NB4 (cell line): ENCODE results near the gene TTLL13.

Experiments
- CTCF ChIP-seq: IDR thresholded peaks from one replicate; pipeline ENCODE4 v1.5.1; 2012; ENCODE audit warnings: low read depth, low read length
- MAX ChIP-seq: IDR thresholded peaks from 2 replicates; pipeline ENCODE4 v1.6.1; 2011; ENCODE audit warnings: low read depth, low read length

GRCh38 chr15:90202929-90203328 lies 46.4 kb upstream of the TTLL13 start:
- TF ChIP-seq MAX (no peak), CTCF (no peak)
